ENCODE measurements around the gene UNC13B.
"Not testable (repeated sequence)": the region's sequence is repeated elsewhere in the genome, so short reads cannot be mapped to it uniquely, and the experiment has no call there.

The UNC13B gene

DNA sequence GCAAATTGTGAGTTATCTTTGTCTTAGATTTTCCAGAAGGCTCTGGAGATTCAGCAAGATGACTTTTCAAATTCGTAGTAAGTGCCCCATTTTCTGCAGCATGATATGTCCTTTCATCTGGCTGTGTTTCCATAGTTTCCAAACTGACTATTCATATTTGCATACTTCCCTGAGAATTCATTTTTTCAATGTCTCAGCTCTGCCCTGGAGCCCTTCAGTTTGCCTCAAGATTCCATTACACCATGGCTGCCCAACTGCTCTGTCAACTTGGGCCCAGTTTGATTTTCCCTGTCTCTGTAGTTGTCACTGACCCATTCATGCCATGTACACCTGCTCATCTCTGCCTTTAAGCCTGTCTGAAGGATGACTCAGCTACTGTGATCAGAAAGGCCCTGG, 233.9 kb downstream of the UNC13B start:
- DNase-seq = no peak

DNA sequence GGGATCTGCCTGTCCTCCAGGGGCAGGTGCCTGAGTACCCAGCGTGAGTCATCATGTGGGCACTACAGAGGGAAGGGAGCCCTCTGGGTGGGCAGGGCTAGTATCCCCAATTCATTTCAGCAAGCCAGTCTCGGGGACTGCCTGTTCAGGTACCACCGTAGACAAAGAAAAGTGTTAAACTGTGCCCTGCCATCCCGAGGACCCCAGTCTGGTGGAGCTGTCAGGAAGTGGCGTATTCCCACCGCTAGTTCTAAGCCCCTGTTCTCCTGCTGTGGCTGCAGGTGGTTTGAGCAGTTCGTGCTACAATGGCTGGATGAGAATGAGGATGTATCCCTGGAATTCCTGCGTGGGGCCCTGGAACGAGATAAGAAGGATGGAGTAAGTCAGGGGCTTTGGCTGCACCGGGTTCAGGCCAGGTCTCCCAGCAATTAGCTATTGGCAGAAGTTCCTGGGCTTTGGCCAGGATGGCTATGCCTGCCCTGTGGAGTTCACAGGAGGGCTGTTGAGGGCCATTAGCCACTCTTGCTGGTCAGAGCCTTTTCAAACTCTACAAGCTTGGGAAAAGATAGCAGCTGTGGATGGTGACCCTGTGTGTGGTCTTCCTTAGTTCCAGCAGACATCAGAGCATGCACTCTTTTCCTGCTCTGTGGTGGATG, 234.9 kb downstream of the UNC13B start:
- no peak for DNase-seq

- no peak for DNase-seq
Measured at GRCh38 chr9:35397216-35397698, 235.4 kb downstream of the UNC13B start.

DNA sequence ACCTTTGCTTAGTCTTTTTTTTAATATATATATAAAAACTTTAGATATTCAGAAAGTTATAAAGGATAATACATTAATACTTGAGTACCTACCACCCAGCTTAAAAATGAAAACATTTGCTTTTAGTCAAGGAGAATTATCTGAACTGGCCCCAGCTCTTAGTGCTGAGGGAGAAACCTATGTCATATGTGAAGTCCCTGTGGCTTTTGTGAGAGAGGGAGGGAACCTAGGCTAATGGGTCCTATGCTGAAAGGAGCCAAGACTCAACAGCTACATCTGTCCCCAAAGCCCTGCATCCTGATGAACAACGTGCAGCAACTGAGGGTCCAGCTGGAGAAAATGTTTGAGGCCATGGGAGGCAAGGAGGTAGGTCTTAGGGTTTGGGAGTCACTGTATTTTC, 236.1 kb downstream of the UNC13B start:
- DNase-seq = no peak

DNA sequence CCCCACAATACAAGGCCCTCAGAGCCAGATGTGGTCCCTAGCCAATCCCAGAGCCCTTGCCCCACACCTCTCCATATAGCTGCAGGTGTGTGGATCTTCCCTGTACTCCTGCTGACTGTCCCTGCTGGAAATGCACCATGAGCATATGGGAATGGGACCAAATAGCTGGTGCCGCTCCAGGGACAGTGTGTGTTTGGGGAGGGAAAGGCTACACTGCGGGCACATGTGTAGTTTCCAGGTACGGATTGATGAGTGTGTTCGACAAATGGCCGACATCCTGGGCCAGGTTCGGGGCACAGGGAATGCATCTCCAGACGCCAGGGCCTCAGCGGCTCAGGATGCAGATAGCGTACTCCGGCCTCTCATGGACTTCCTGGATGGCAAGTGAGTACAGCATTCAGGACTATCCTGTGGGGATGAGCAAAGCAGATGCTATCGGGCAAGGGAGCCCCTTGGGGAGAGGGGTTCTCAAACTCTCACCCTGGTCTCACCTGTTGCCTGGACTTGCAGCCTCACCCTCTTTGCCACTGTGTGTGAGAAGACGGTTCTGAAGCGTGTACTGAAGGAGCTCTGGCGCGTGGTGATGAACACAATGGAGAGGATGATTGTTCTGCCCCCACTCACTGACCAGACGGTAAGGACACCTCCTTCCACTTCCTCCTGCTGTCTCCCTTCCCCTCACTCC, 237.0 kb downstream of the UNC13B start:
- DNase-seq = no peak

GRCh38 chr9:35404865-35405264, 243.1 kb downstream of the UNC13B start:
- DNase-seq = no peak

DNA sequence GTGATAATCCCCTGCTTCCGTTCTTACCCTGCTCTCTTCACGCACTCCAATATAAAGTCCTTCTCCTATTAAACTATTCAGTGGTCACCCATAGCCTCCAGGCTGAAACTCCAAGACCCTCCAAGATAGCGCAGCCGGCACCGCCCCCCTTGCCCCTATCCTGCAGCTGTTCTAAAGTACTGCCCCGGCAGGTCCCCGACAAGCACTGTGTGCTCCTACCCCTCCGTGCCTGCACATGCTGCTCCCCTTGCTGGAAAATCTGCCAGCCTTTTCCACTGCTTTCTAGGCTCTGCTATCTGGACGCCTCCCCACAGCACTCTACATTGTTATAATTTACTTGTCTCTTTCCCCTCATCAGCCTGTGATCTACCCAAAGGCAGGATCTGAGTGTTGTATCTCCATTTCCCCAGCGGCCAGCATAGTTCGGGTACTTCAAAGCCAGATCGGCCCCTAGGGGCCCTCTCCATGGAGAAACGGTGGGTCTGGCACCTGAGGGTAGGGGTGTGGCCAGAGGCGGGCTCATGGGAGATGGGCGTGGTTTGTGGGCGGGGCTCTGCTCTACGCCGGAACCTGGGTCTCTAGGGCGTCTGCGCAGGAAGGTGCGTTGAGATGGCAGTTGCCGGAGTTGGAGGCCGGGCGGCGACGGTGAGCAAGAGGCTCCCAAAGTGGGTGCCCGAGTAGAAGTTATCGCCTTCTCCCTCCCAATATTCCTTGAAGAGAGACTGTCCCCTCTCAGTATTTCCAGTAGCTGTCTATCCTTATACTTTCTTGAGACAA, 244.6 kb downstream of the UNC13B start:
- no peak for DNase-seq

GRCh38 chr9:35407846-35408245, 246.0 kb downstream of the UNC13B start:
- DNase-seq = no peak

GRCh38 chr9:35409434-35409833, 247.6 kb downstream of the UNC13B start:
- DNase-seq = not testable (repeated sequence)

DNA sequence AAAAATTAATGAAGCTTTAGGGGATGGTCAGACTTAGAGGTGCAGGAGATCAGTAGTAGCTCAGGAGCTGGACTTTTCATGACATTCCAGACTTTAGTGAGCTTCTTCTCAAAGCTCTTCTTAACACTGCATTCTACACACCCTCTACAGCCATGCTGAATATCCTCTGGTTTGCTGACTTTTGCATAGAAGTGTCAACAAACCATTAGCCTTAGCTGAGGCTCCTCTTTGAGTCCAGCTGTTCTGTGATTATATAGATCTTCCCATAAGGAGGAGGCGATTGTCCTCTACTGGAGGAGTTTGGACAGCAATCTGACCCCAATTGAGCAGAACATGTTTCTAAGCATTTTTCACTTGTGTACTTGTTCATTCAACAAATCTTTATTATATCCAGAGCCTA, 253.1 kb downstream of the UNC13B start:
- no peak for DNase-seq

DNA sequence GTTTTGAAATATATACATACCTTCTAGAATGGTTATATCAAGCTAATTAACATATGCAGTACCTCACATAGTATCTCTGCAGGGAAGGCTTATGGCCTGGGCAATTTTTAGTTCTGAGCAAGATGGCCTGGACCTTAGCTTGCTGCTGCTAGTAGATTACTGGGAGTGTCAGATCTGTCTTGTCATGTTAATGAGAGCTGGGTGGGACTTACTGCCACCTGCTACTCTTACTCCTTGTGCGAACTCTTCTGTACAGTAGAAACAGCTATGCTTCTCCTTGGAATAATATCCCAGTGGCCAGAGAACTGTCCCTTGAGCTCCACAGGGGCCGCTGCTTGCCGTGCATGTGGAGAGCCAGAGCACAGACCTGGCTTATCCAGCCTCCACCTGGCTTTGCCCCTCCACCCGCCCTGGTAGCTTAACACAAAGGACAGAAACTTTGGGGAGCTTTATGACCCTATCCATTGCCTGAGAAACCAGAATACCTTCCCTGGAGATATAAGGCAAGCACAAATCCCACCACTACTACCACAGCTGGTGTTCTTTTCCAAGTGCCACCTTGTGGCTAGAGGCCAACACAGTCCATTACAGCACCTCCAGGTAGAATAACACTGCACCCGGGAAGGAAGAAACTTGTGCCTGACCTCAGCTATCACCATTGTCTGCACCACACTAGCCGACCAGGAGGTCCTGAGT, 253.7 kb downstream of the UNC13B start:
- no peak for DNase-seq

DNA sequence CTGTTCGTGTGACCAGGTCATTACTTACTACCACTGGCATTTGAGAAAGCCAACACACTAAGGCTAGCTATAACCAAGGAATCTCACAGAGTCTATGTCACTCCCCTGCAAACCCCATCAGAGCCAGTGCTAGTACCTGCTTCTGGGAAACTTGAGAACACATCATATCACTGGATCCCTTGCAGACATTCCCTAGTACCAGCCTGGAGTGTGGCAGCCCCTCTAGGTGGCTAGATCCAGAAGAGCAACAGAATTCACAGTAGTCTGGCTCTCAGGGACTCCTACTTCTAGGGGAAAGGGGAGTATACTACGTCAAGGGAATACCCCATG, 254.3 kb downstream of the UNC13B start:
- DNase-seq = no peak

DNA sequence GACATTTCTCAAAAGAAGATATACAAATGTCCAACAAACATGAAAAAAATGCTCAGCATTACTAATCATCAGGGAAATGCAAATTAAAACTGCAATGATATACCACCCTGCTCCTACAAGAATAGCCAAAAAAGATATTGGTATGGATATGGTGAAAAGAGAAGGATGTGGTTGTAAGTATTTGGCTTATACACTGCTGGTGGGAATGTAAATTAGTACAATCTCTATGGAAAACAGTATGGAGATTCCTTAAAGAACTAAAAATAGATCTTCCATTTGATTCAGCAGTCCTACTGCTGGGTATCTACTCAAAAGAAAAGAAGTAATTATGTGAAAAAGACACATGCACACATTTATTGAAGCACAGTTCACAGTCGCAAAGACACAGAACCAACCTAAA, 260.5 kb downstream of the UNC13B start:
- no peak for DNase-seq

- DNase-seq = no peak
Measured at GRCh38 chr9:35422753-35423152, 260.9 kb downstream of the UNC13B start.

GRCh38 chr9:35423499-35423898, 261.7 kb downstream of the UNC13B start:
- DNase-seq = no peak

DNA sequence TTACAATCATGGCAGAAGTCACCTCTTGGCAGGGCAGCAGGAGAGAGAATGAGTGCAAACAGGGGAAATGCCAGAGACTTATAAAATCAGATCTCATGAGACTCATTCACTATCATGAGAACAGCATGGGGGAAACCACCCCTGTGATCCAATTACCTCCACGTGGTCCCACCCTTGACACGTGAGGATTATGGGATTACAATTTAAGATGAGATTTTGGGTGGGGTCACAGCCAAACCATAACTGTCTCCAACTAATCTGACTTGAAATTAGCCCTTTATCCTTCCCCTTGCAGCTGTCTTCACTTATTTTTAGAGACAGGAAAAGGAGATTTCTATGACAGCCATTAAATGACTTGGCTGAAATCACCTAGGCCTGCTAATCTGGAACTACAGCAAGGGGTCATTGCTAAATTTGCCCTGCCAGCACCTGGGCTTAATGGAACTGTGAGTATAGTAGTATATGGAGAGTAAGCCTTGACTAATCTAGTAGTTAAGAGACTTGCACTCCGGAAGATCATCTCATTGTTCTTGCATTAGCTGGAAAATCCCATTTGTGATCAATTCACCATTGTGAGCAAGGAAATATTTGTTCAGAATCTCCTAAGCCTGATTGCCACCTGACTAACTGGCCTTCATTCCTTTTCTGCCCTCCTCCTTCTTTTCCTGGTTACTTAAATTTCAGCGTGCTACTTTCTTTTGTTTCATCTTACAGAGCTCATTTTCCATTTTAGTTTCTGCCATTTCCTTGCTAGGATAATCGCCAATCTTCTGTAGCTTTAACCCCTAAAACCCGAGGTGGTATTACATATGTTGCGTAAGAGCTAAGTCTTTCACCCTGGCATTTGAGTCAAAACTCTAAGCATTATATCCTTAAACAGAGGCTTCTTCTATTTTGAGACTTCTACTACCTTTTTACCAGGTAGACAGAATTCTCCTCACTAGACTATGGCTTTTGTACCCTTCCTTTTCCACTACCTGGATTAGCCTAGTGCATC, 262.8 kb downstream of the UNC13B start:
- DNase-seq = no peak

DNA sequence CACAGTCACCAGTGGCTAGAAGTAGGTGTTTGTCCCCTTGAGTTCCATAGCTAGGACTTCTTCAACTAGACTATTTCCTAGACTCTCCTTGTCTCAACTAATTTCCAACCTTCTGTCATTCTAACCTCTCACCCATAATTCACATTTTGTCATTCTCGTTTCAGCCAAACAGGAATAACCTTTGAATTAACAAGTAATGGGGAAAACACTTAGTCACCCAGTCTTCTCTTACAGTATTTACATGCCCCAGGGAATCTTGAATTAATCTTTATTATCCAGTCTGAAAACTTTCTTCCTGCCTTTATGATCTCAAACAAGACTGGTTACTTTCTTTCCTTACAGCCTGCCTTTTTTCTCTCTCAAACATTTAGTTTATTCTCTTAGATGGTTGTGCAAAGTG, 264.8 kb downstream of the UNC13B start:
- no peak for DNase-seq

DNA sequence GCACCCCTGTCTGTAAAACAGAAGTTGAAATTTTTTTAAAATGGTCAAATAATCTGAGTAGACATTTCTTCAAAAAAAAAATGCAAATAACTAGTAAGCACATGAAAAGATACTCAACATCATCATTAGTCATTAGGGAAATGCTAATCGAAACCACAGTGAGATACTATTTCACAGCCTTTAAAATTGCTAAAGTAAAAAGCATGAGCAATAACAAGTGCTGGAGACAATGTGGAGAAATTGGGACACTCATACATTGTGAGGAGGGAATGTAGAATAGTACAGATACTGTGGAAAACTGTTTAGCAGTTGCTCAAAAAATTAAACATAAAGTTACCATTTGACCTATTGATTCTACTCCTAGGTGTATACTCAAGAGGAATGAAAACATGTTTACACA, 269.7 kb downstream of the UNC13B start:
- DNase-seq = no peak

- DNase-seq = no peak
Measured at GRCh38 chr9:35432076-35432475, 270.3 kb downstream of the UNC13B start.

GRCh38 chr9:35436933-35437332, 275.1 kb downstream of the UNC13B start:
- DNase-seq = no peak

DNA sequence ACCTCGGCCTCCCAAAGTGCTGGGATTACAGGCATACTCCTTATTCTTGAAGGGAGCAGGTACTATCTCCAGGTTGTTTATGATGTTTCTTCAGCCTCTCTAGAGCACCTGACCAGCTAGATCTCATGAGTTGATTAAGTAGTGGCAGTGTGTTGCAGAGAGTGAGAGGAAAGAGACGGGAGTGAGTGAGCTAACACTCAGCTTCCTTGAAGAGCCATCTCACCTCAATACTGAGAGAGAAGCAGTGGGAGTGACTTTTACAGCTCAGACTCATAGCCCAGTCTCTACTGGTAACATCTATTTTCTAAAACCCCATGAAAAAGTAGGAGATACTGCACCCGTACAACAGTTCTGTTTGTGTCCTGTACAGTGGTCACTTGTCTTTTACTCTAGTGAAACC, 284.2 kb downstream of the UNC13B start:
- no peak for DNase-seq

GRCh38 chr9:35448496-35448895, 286.7 kb downstream of the UNC13B start:
- no peak for DNase-seq

All from NCI-H1436 (cell line).